GM19372 (cell line): ENCODE data around the gene EXOC3L2.
"Not testable (repeated sequence)": the region's sequence is repeated elsewhere in the genome, so short reads cannot be mapped to it uniquely, and the experiment has no call there.

Source experiments
- ATAC-seq: cut with Tn5 transposase; IDR thresholded peaks from one replicate; pipeline ENCODE4 v1.9.1; 2021; ENCODE audit warnings: mild to moderate bottlenecking, low read depth, moderate library complexity; ENCODE audit not compliant: unreplicated experiment

EXOC3L2 gene

DNA sequence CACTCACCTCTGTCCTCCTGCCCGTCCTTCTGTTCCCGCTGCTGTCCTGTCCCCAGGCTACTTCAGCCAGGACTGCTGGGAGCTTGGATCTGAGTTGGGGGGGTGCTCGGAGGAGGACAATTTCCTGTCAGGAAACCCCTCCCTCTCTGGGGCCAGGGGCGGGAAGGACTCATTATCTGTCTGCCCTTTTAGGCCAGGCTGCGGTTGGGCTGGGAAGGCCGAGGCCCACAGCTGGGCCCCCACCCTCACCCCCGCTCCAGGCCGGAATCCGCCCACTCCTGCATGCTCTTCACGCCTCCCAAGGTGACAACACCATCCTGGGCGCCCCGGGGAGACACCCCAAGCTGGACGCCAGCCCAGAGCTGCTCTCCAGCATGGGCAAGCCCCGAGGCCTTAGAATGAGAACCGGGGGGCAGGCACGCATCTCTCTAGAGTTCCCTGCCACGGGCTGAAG lies at the start of gene EXOC3L2:
EXOC3L2 (minus strand) TSS at position 74 of the 454 bp plus-strand sequence. CDS start 6,362 bp downstream, outside the sequence.
- no peak for ATAC-seq

GRCh38 chr19:45294291-45295029 lies 49.3 kb upstream of the EXOC3L2 start:
- ATAC-seq: no peak

- no peak for ATAC-seq
These were observed 48.5 kb upstream of the EXOC3L2 start for GRCh38 chr19:45293682-45294081.

GRCh38 chr19:45291834-45292233 lies 46.6 kb upstream of the EXOC3L2 start:
- ATAC-seq: no peak

DNA sequence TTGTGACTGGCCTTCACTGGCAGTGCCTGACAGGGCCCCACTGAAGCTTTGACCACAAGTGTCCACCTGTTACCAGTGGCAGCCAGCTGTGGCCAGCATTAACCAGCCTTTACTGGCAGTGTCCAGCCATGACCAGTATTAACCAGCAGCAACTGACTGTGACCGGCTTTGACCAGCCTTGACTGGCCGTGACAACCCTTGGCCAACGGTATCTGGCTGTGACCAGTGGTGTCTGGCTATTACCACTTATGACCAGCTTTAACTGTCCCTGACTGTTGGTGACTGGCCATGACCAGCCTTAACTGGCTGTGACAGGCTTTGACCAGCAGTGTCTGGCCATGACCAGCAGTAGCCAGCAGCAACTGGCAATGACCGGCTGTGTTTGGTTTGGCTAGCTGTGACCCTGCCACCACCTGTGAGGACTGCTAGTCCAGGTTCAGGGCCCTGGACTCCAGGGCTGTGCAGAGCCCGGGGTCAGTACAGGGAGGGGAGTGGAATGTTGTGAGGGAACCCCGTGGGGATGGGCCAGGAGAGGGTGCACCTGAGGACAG lies 45.2 kb upstream of the EXOC3L2 start:
- ATAC-seq: no peak

DNA sequence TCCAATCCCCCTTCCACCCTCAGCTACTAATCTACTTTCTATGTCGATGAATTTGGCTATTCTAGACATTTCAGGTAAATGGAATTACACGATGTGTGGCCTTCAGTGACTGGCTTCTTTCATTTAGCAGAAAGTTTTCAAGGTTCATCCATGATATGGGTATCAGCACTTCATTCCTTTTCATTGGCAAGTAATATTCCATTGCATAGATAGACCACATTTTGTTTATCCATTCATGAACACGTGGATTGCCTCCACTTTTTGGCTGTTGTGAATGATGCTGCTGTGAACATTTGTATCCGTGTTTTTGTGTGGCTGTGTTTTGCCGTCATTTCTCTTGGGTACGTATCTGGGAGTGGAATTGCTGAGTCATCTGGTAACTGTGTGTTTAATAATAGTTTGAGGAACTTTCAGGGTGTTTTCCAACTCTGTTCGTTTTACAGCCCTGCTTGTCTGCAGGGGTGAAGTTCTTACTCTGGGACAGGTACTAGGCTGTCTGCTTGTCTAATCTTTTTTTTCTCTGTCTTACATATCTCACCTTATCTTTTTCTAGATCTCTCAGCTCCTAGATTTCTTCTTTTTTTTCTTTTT lies 38.3 kb upstream of the EXOC3L2 start:
- no peak for ATAC-seq

GRCh38 chr19:45280471-45280961 lies 35.3 kb upstream of the EXOC3L2 start:
- ATAC-seq: no peak

DNA sequence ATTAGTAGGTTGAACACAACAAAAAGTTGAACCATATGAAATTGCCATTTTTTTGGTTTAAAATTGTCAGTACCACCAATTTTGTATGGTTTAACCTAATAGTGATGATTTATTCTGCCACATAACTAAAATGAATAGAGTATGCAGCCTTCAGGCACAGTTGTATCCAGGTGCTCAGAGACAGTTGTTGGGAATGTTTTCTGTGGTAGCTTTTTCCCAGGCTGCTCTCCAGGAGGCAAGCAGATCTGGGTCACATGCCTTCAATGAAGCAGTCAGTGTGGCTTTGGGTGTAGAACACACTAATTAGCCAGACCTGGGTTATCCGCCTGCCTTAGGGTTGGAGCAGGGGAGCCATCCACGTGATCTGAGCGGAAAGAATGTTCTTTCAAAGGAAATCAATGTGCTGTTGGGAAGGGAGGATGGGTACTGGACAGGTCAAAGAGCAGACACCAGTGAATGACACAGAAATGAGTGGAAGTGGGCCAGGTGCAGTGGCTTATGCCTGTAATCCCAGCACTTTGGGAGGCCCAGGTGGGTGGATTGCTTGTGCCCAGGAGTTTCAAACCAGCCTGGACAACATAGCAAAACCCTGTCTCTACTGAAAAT lies 34.5 kb upstream of the EXOC3L2 start:
- no peak for ATAC-seq

- no peak for ATAC-seq
These were observed 32.9 kb upstream of the EXOC3L2 start for GRCh38 chr19:45278087-45278486.

DNA sequence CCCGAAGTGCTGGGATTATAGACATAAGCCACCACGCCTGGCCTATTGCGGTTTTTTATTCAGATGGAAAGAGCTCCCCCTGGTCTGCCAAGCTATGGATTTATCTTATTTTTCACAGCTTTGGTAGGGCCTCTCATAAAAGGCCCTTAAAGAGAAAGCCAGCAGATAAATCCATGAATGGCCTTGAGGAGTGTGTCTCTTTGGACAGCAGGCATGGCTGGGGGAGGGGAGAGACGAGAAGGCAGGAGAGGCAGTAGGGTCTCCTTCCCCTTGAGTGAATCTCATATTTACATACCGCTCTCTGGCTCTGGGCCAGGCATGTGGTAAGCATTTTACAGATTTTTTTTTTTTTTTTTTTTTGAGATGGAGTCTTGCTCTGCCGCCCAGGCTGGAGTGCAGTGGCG lies 31.1 kb upstream of the EXOC3L2 start:
- ATAC-seq: no peak

DNA sequence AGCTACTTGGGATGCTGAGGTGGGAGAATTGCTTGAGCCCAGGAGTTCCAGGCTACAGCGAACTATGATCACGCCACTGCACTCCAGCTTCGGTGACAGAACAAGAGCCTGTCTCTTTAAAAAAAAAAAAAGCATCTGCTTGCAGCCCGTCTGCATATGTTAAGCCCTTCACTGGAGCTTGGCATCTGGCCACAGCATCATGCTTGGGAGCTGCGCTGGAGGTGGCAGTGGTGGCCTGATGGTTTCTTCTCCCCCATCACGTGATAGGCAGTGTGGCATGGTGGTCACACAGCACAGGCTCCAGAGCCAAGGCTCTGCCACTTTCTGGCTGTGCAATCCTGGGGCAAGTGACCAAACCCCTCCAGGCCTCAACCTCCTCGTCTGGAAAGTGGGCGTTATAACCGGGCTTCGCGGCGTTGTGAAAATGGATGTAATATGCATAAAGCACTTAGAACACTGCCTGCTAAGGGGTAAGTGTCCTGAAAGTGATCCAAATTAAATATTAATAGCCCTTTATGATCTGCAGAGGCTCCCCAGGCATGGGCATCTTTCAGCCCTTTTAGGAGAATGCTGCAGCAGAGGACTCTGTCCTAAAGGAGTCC lies 30.3 kb upstream of the EXOC3L2 start:
- no peak for ATAC-seq

DNA sequence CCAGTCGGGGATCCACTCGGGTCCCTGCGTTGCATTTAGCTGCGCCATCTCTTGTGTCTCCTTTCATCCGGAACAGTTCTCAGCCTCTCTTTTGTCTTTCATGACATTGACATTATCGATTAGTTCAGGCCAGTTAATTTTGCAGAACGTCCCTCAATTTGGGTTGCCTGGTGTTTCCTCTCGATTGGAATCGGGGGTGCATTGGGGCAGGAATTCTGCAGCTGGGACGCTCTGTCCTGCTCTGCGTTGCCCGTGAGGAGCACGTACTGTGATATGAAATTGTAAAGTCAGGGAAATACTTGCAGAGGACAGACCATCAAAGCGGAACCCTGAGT lies 28.3 kb upstream of the EXOC3L2 start:
- ATAC-seq: no peak

DNA sequence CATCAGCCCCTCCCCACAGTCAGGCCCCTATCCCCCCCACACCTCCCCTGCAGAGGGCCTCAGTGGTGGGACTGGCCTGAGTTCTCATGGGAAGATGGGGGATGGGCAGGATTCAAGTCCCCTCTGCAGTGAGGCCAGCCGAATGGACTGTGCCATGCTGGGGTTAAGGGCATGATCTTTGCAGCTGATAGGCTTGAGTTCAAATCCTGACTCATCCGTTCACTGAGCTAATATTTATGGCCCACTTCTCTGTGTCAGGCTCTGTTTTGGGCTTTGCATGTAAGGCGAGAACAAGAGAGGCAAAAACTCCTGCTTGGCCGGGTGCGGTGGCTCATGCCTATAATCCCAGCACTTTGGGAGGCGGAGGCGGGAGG lies 26.5 kb upstream of the EXOC3L2 start:
- ATAC-seq: no peak

DNA sequence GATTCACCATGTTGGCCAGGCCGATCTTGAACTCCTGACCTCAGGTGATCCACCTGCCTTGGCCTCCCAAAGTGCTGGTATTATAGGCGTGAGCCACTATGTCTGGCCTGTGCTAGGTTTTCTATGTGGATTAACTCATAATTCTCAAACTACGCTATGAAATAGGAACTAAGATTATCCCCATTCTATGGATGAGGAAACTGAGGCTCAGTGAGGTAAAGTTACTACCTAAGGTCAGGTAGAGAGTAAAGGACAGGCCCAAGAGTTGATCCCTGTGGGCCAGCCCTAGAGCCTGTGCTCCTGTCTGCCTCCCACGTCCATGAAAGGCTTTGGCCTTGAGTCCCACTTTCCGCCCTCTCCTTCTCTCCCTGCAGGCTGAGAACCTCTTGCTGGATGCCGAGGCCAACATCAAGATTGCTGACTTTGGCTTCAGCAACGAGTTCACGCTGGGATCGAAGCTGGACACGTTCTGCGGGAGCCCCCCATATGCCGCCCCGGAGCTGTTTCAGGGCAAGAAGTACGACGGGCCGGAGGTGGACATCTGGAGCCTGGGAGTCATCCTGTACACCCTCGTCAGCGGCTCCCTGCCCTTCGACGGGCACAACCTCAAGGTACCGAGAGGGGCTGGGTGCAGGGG lies 26.0 kb upstream of the EXOC3L2 start:
- no peak for ATAC-seq

- not testable (repeated sequence) for ATAC-seq
These were observed 24.7 kb upstream of the EXOC3L2 start for GRCh38 chr19:45269939-45270338.

DNA sequence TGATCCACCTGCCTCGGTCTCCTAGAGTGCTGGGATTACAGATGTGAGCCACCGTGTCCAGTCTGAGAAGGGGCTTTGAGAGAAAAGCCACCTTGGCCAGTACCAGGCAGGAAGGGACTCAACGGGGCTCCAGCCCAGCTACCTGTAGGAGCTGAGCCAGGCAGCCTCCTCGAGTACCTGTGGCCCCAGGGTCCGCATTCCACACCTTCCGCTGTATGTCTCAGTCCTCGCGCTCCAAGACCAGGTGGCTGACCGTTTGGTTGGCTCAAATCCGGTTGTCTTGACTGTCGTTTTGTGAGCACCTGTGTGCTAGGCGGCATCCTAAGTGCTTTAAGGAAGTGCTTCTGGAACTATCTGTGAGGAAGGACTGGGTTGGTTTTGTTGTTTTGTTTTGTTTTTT lies 22.1 kb upstream of the EXOC3L2 start:
- no peak for ATAC-seq

DNA sequence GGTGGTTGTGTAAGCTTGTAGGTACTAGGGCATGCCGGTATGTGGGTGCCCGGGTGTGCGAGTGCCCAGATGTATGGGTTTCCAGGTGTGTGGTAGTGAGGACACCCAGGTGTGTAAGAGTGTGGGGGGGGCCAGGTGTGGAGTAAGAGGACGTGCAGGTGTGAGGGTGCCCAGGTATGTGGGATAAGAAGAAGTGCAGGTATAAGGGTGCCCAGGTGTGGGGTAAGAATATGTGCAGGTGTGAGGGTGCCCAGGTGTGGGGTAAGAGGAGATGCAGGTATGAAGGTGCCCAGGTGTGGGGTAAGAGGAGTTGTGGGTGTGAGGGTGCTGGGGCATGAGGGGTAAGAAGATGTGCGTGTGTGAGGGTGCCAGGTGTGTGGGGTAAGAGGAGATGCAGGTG lies 20.2 kb upstream of the EXOC3L2 start:
- ATAC-seq: no peak

DNA sequence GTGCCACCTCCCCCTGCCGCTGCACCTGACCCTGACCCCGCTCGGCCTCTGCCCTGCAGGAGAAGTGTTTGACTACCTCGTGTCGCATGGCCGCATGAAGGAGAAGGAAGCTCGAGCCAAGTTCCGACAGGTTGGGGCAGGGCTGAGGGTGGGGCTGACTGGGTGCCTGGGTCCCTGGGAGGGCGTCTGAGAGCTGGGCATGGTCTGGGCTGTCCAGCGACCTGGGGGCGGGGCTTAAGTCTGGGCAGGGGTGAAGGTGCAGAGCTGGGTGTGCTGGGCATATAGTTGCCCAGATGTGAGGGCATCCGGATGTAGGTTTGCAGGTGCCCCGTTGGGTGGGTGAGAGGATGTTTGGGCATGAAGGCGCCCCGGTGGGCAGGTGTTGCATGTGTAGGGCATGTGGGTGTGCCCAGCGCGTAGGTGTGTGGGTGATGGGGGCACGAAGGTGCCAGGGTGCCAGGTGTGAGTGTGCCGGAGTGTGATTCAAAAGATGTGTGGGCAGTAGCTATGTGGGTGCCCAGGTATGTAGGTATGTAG lies 19.6 kb upstream of the EXOC3L2 start:
- ATAC-seq: no peak

- no peak for ATAC-seq
These were observed 17.8 kb upstream of the EXOC3L2 start for GRCh38 chr19:45263013-45263412.

GRCh38 chr19:45262570-45262969 lies 17.4 kb upstream of the EXOC3L2 start:
- ATAC-seq: no peak
